Upper lobe of right lung (tissue), 1 donor: Measurements from ENCODE around the gene CLECL1. TPM values are rescaled to one million over a fixed set of nuclear protein-coding genes. Genes with fewer than 3 reads are reported as not detected.
"Not testable (repeated sequence)": the region's sequence is repeated elsewhere in the genome, so short reads cannot be mapped to it uniquely, and the experiment has no call there.

ENCODE experiments used
- ATAC-seq: fragments of 200-7000 bp; cut with Tn5 transposase; one replicate; pipeline ENCODE4 v1.9.1; 2020; ENCODE audit warnings: mild to moderate bottlenecking, moderate library complexity
- DNase-seq: peaks from one replicate; pipeline ENCODE4 v3.0.0-alpha.2; 2020
- H3K27ac ChIP-seq: fragments of 200-600 bp; one replicate; pipeline ENCODE4 v1.8.0; 2022
- H3K27me3 ChIP-seq: fragments of 200-600 bp; one replicate; pipeline ENCODE4 v1.8.0; 2022; ENCODE audit warnings: mild to moderate bottlenecking
- H3K36me3 ChIP-seq: fragments of 200-600 bp; one replicate; pipeline ENCODE4 v1.8.0; 2022
- H3K4me1 ChIP-seq: fragments of 200-600 bp; one replicate; pipeline ENCODE4 v1.8.0; 2022
- H3K4me3 ChIP-seq: fragments of 200-600 bp; one replicate; pipeline ENCODE4 v1.8.0; 2022; ENCODE audit warnings: mild to moderate bottlenecking
- H3K9me3 ChIP-seq: fragments of 200-600 bp; one replicate; pipeline ENCODE4 v1.8.0; 2022
- CTCF ChIP-seq: fragments of 200-600 bp; IDR thresholded peaks from one replicate; pipeline ENCODE4 v1.8.0; 2022; ENCODE audit warnings: antibody characterized with exemption
- intact Hi-C: fragments of 100-400 bp; cut with DNase I; formaldehyde crosslinking; loops from one replicate; pipeline ENCODE4 v1.11.0; 2022
- total RNA-seq: library from RNA; stranded (reverse); fragmentation: NEBNext Ultra II Directional; extraction: Animal tissue kit (Norgen Biotek cat#: 25700); gene quantifications from one replicate; pipeline ENCODE4 v1.2.1, GENCODE V29; 2021
- donor health status: DM: no; HTN: yes; CAD: no; lungs with severe emphysema.

Gene CLECL1
- total RNA-seq, 1 donor from 2014 or later, result 3.4 TPM

- no peak for TF ChIP-seq CTCF
- DNase-seq (no peak), ATAC-seq (peak; percentile 58)
- H3K4me3 ChIP-seq, result peak overlapping the region; percentile 23
- no peak overlapping the region for H3K27ac ChIP-seq
- intact Hi-C loops, result no loop called here
- no peaks in the 10 kb centered on the region for H3K27me3 ChIP-seq
- H3K4me1 ChIP-seq, result peaks cover 15% of the 10 kb centered on the region
- no peaks in the 10 kb centered on the region for H3K9me3 ChIP-seq
- H3K36me3 ChIP-seq, result no peaks in the 10 kb centered on the region
Observed at GRCh38 chr12:9740106-9740750, 7.3 kb upstream of the CLECL1 start.

- Histone ChIP-seq H3K4me1 (peaks cover 15% of the 10 kb centered on the region), H3K4me3 (peak overlapping the region; percentile 23)
- intact Hi-C loops, H3K27ac ChIP-seq, H3K9me3 ChIP-seq, H3K36me3 ChIP-seq, H3K27me3 ChIP-seq: not testable (repeated sequence)
- ATAC-seq (peak; percentile 15), DNase-seq (peak; percentile 74)
Observed at GRCh38 chr12:9739404-9740105, 6.7 kb upstream of the CLECL1 start.

- H3K27ac ChIP-seq, H3K27me3 ChIP-seq, ATAC-seq, DNase-seq, intact Hi-C loops, H3K4me3 ChIP-seq, H3K36me3 ChIP-seq, H3K9me3 ChIP-seq: not testable (repeated sequence)
- H3K4me1 ChIP-seq, result peaks cover 15% of the 10 kb centered on the region
Observed at GRCh38 chr12:9738905-9739304, 6.0 kb upstream of the CLECL1 start.

GRCh38 chr12:9736936-9737705 is 4.2 kb upstream of the CLECL1 start:
- H3K36me3 ChIP-seq, result no peaks in the 10 kb centered on the region
- intact Hi-C loops, result no loop called here
- H3K27ac ChIP-seq, result peak overlapping the region; percentile 67
- H3K27me3 ChIP-seq, result no peaks in the 10 kb centered on the region
- no peak for TF ChIP-seq CTCF
- ATAC-seq (peak; percentile 62), DNase-seq (no peak)
- no peaks in the 10 kb centered on the region for H3K9me3 ChIP-seq
- no peak overlapping the region for H3K4me3 ChIP-seq
- peaks cover 9% of the 10 kb centered on the region for H3K4me1 ChIP-seq

- no peak for TF ChIP-seq CTCF
- intact Hi-C loops, result no loop called here
- ATAC-seq (no peak), DNase-seq (no peak)
- Histone ChIP-seq H3K27me3 (no peaks in the 10 kb centered on the region), H3K4me3 (no peak overlapping the region), H3K27ac (no peak overlapping the region), H3K9me3 (no peaks in the 10 kb centered on the region), H3K4me1 (peaks cover 9% of the 10 kb centered on the region), H3K36me3 (no peaks in the 10 kb centered on the region)
Observed at GRCh38 chr12:9735601-9736000, 2.7 kb upstream of the CLECL1 start.

GRCh38 chr12:9731797-9732196 is 1.1 kb downstream of the CLECL1 start:
- Histone ChIP-seq H3K9me3 (no peaks in the 10 kb centered on the region), H3K27ac (peak overlapping the region; percentile 71), H3K27me3 (no peaks in the 10 kb centered on the region), H3K4me3 (peak overlapping the region; percentile 17), H3K36me3 (no peaks in the 10 kb centered on the region), H3K4me1 (no peaks in the 10 kb centered on the region)
- intact Hi-C loops, result no loop called here
- ATAC-seq, result peak; percentile 55
- DNase-seq, result no peak
- TF ChIP-seq CTCF, result no peak
